Measurements from ENCODE around the gene MPPED2.

Gene MPPED2

GRCh38 chr11:30433831-30434230 lies 152.3 kb downstream of the MPPED2 start:
- no peak overlapping the region for H3K27ac ChIP-seq
- no peak for TF ChIP-seq ZFX (IDR thresholded peaks at IDR 0.05)
- no peak for TF ChIP-seq CTCF (conservative IDR thresholded peaks at IDR 0.05)

GRCh38 chr11:30432716-30433115 lies 153.4 kb downstream of the MPPED2 start:
- H3K27ac ChIP-seq, result no peak overlapping the region
- no peak for TF ChIP-seq CTCF (conservative IDR thresholded peaks at IDR 0.05)
- TF ChIP-seq ZFX (IDR thresholded peaks at IDR 0.05), result no peak

- TF ChIP-seq CTCF (conservative IDR thresholded peaks at IDR 0.05) (no peak), ZFX (IDR thresholded peaks at IDR 0.05) (no peak)
- H3K27ac ChIP-seq, result no peak overlapping the region
These were observed 154.0 kb downstream of the MPPED2 start for GRCh38 chr11:30432178-30432577.

GRCh38 chr11:30431127-30431814 lies 154.9 kb downstream of the MPPED2 start:
- TF ChIP-seq ZFX (IDR thresholded peaks at IDR 0.05), result no peak
- TF ChIP-seq CTCF (conservative IDR thresholded peaks at IDR 0.05), result no peak
- no peak overlapping the region for H3K27ac ChIP-seq

- TF ChIP-seq CTCF (conservative IDR thresholded peaks at IDR 0.05) (no peak), ZFX (IDR thresholded peaks at IDR 0.05) (no peak)
- H3K27ac ChIP-seq, result no peak overlapping the region
These were observed 156.6 kb downstream of the MPPED2 start for GRCh38 chr11:30429550-30429949.

GRCh38 chr11:30426781-30427180 lies 159.4 kb downstream of the MPPED2 start:
- H3K27ac ChIP-seq, result no peak overlapping the region
- no peak for TF ChIP-seq CTCF (conservative IDR thresholded peaks at IDR 0.05)
- TF ChIP-seq ZFX (IDR thresholded peaks at IDR 0.05), result no peak

GRCh38 chr11:30424844-30425243 lies 161.3 kb downstream of the MPPED2 start:
- TF ChIP-seq CTCF (conservative IDR thresholded peaks at IDR 0.05) (no peak), ZFX (IDR thresholded peaks at IDR 0.05) (no peak)
- H3K27ac ChIP-seq, result no peak overlapping the region
